GM21619 (cell line): ENCODE measurements around the gene ATRIP.

Experiments used
- ATAC-seq: cut with Tn5 transposase; IDR thresholded peaks from one replicate; pipeline ENCODE4 v1.9.1; 2021; ENCODE audit not compliant: unreplicated experiment

The ATRIP gene

GRCh38 chr3:48501196-48501595 is 54.7 kb downstream of the ATRIP start:
- no peak for ATAC-seq

GRCh38 chr3:48502121-48502520 is 55.6 kb downstream of the ATRIP start:
- ATAC-seq, result no peak

- ATAC-seq, result no peak
Observed at GRCh38 chr3:48502728-48503168, 56.2 kb downstream of the ATRIP start.

GRCh38 chr3:48503401-48504050 is 57.0 kb downstream of the ATRIP start:
- no peak for ATAC-seq

GRCh38 chr3:48504051-48504946 is 57.8 kb downstream of the ATRIP start, which contains the start of gene SHISA5:
Gene SHISA5 (minus strand): TSS chr3:48504174. CDS start chr3:48504094, 80 bp downstream.
- no peak for ATAC-seq

- no peak for ATAC-seq
Observed at GRCh38 chr3:48505146-48505545, 58.6 kb downstream of the ATRIP start.

- ATAC-seq, result no peak
Observed at GRCh38 chr3:48505968-48506504, 59.5 kb downstream of the ATRIP start.

GRCh38 chr3:48507256-48508061 is 60.9 kb downstream of the ATRIP start:
- no peak for ATAC-seq

GRCh38 chr3:48511551-48511950 is 65.0 kb downstream of the ATRIP start:
- ATAC-seq, result no peak

- ATAC-seq, result no peak
Observed at GRCh38 chr3:48514431-48515227, 68.1 kb downstream of the ATRIP start.
